ENCODE measurements around the gene RAPGEF6. TPM values are rescaled to one million over a fixed set of nuclear protein-coding genes. Genes with fewer than 3 reads are reported as not detected.
"Not testable (repeated sequence)": the region's sequence is repeated elsewhere in the genome, so short reads cannot be mapped to it uniquely, and the experiment has no call there.

The RAPGEF6 gene
- total RNA-seq, 6 experiments from 2014 or later: 3.7 to 9.1 (median 7.6) TPM

GRCh38 chr5:131682175-131682574 is 47.1 kb upstream of the RAPGEF6 start:
- no peak for ATAC-seq
- peaks cover 0 to 26% (median 10%) of the 10 kb centered on the region in 4 donors for H3K4me1 ChIP-seq
- no peak overlapping the region for H3K27ac ChIP-seq
- TF ChIP-seq, protein P1, sequence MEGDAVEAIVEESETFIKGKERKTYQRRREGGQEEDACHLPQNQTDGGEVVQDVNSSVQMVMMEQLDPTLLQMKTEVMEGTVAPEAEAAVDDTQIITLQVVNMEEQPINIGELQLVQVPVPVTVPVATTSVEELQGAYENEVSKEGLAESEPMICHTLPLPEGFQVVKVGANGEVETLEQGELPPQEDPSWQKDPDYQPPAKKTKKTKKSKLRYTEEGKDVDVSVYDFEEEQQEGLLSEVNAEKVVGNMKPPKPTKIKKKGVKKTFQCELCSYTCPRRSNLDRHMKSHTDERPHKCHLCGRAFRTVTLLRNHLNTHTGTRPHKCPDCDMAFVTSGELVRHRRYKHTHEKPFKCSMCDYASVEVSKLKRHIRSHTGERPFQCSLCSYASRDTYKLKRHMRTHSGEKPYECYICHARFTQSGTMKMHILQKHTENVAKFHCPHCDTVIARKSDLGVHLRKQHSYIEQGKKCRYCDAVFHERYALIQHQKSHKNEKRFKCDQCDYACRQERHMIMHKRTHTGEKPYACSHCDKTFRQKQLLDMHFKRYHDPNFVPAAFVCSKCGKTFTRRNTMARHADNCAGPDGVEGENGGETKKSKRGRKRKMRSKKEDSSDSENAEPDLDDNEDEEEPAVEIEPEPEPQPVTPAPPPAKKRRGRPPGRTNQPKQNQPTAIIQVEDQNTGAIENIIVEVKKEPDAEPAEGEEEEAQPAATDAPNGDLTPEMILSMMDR (IDR thresholded peaks at IDR 0.05): no peak
- TF ChIP-seq POLR2A (IDR thresholded peaks at IDR 0.05): no peak
- peaks cover 0 to 5% (median 0%) of the 10 kb centered on the region in 4 donors for H3K36me3 ChIP-seq
- intact Hi-C loops (cut with DNase I): no loop called here
- 96% methylated on average over 4 of the region's 5 CpGs for WGBS (ENCODE audit: insufficient coverage, low coverage, low lambda C conversion rate, missing lambda C conversion rate)
- H3K4me3 ChIP-seq: no peak overlapping the region
- no peaks in the 10 kb centered on the region for H3K27me3 ChIP-seq
- DNase-seq: no peak
- H3K9me3 ChIP-seq: no peaks in the 10 kb centered on the region

- Histone ChIP-seq H3K27me3 (no peaks in the 10 kb centered on the region), H3K4me1 (peaks cover 0 to 24% (median 6%) of the 10 kb centered on the region in 4 donors), H3K36me3 (peaks cover 0 to 5% (median 0%) of the 10 kb centered on the region in 4 donors), H3K9me3 (no peaks in the 10 kb centered on the region), H3K4me3 (no peak overlapping the region), H3K27ac (peak overlapping the region in 1 of 3 donors; percentile 4)
- intact Hi-C loops (cut with DNase I): no loop called here
- WGBS (ENCODE audit: insufficient coverage, low coverage, low lambda C conversion rate, missing lambda C conversion rate): 33% methylated on average over 1 of the region's 1 CpG
- ATAC-seq (no peak), DNase-seq (no peak)
- TF ChIP-seq, protein P1 (IDR thresholded peaks at IDR 0.05): no peak
- TF ChIP-seq POLR2A (IDR thresholded peaks at IDR 0.05): no peak
Measured at GRCh38 chr5:131679911-131680310, 44.9 kb upstream of the RAPGEF6 start.

DNA sequence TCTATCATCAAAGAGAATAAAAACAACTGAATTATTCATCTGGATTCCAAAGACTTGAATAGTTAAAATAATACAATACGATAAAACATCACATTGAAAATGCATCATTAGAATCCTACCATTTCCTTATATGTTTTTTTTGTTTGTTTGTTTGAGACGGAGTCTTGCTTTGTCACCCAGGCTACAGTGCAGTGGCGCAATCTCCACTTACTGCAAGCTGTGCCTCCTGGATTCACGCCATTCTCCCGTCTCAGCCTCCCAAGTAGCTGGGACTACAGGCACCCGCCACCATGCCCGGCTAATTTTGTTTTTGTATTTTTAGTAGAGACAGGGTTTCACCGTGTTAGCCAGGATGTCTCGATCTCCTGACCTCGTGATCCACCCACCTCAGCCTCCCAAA is 43.2 kb upstream of the RAPGEF6 start:
- DNase-seq; ATAC-seq; H3K9me3 ChIP-seq; H3K4me3 ChIP-seq; intact Hi-C loops (cut with DNase I); H3K36me3 ChIP-seq; H3K27me3 ChIP-seq: not testable (repeated sequence)
- Histone ChIP-seq H3K27ac (peak overlapping the region in 1 of 3 donors; percentile 63), H3K4me1 (peaks cover 0 to 14% (median 0%) of the 10 kb centered on the region in 4 donors)
- 85% methylated on average over 9 of the region's 10 CpGs for WGBS (ENCODE audit: insufficient coverage, low coverage, low lambda C conversion rate, missing lambda C conversion rate)

GRCh38 chr5:131677115-131677514 is 42.1 kb upstream of the RAPGEF6 start:
- H3K4me3 ChIP-seq: no peak overlapping the region
- intact Hi-C loops (cut with DNase I): no loop called here
- no peaks in the 10 kb centered on the region for H3K27me3 ChIP-seq
- peaks cover 0 to 5% (median 0%) of the 10 kb centered on the region in 4 donors for H3K36me3 ChIP-seq
- DNase-seq (no peak), ATAC-seq (peak in 3 of 4 donors; percentile 63 to 79 (median 72))
- TF ChIP-seq POLR2A (IDR thresholded peaks at IDR 0.05): no peak
- TF ChIP-seq, protein P1 (IDR thresholded peaks at IDR 0.05): no peak
- H3K4me1 ChIP-seq: peaks cover 0 to 23% (median 0%) of the 10 kb centered on the region in 4 donors
- no peaks in the 10 kb centered on the region for H3K9me3 ChIP-seq
- peak overlapping the region; percentile 1 to 63 (median 17) for H3K27ac ChIP-seq
- whole genome bisulfite sequencing (ENCODE audit: insufficient coverage, low coverage, low lambda C conversion rate, missing lambda C conversion rate): 10% methylated on average over 3 of the region's 3 CpGs

DNA sequence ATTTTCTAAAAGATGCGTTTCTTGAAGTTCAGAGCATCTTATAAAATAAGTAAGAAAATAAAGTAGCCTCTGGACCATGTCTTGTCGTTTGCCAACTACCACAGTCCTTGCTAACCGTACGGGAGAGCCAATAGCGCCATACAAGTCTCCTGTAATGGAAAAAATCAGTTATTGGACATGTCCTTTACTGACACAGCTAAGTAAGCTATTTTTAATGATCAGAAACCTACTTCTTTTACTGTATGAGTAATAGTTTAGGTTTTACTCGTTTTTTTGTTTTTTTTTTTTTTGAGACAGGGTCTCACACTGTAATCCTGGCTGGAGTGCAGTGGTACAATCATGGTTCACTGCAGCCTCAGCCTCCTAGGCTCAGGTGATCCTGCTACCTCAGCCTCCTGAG is 37.7 kb upstream of the RAPGEF6 start:
- H3K27ac ChIP-seq: peak overlapping the region in 2 of 3 donors; percentile 36 to 74
- ATAC-seq: no peak
- TF ChIP-seq, protein P1 (IDR thresholded peaks at IDR 0.05): no peak
- TF ChIP-seq POLR2A (IDR thresholded peaks at IDR 0.05): no peak
- H3K4me1 ChIP-seq: peaks cover 0 to 33% (median 0%) of the 10 kb centered on the region in 4 donors
- no peak overlapping the region for H3K4me3 ChIP-seq
- peaks cover 0 to 19% (median 7%) of the 10 kb centered on the region in 4 donors for H3K36me3 ChIP-seq
- H3K27me3 ChIP-seq: no peaks in the 10 kb centered on the region
- intact Hi-C loops (cut with DNase I): no loop called here
- no peaks in the 10 kb centered on the region for H3K9me3 ChIP-seq
- DNase-seq: no peak
- WGBS (ENCODE audit: insufficient coverage, low coverage, low lambda C conversion rate, missing lambda C conversion rate): 70% methylated on average over 6 of the region's 6 CpGs

Data from right lobe of liver (tissue), 6 donors.